Esophagus muscularis mucosa (tissue), 4 donors: ENCODE measurements around the gene FRMD4A.

Experiments
- CTCF ChIP-seq, 3 experiments: fragments of 200-600 bp in 2 of 3; fragments of 450-650 bp in 1 of 3; sonication (generic) in 2 of 3; IDR thresholded peaks; one replicate each; pipeline ENCODE4 v1.5.1; 2017 to 2019; ENCODE audit warnings: antibody characterized with exemption in 3 of 3, mild to moderate bottlenecking in 2 of 3, moderate library complexity in 1 of 3
- EP300 ChIP-seq: sonication (generic); formaldehyde crosslinking; IDR thresholded peaks from one replicate; pipeline ENCODE4 v1.6.1; 2017; ENCODE audit warnings: antibody characterized with exemption
- POLR2A ChIP-seq: fragments of 450-650 bp; IDR thresholded peaks from one replicate; pipeline ENCODE4 v1.6.1; 2017; ENCODE audit warnings: antibody characterized with exemption, moderate library complexity, mild to moderate bottlenecking, low read depth

DNA sequence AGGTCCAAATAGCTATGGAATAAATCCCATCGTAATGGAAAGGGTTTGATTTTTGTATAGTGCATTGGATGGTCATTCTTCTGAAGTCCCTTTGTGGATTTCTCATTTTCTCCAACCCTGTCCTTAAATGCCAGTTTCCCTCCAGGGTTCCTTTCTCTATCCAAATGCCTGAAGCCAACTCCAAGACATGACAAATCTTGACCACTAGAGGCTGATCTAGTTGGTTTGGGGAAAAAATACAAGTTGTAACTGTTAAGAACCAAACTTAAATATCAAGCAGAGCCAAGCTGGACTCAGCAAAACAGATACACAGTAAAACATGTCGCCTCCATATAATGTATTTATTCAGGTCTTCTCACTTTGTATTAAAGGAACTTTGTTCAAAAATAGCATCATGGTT is 28.7 kb downstream of the FRMD4A start:
- TF ChIP-seq POLR2A (no peak), CTCF (IDR thresholded peaks at IDR 0.05) (peak in 1 of 3 experiments; percentile 7), EP300 (no peak)
